ENCODE measurements around the gene FBXL16. TPM values are rescaled to one million over a fixed set of nuclear protein-coding genes. Genes with fewer than 3 reads are reported as not detected.

The FBXL16 gene
- total RNA-seq, 1 donor from 2014 or later = 0.46 TPM

GRCh38 chr16:674968-675883, 30.4 kb downstream of the FBXL16 start, which contains the start of gene RHBDL1:
TSS of gene RHBDL1 (plus strand) at chr16:675671. CDS start at chr16:675791, 120 bp downstream.
- no peak for TF ChIP-seq CTCF (conservative IDR thresholded peaks at IDR 0.05; ENCODE audit: low read depth, low read length)
- peak within 1 kb of the TSS; percentile 57 for H3K4me3 ChIP-seq (ENCODE audit: low read depth, low read length)
- no peak for DNase-seq (ENCODE audit: low read depth)

GRCh38 chr16:674214-674881, 31.3 kb downstream of the FBXL16 start:
- no peak for DNase-seq (ENCODE audit: low read depth)
- TF ChIP-seq CTCF (conservative IDR thresholded peaks at IDR 0.05; ENCODE audit: low read depth, low read length) = no peak
- H3K4me3 ChIP-seq (ENCODE audit: low read depth, low read length) = no peak overlapping the region

- DNase-seq (ENCODE audit: low read depth) = no peak
- TF ChIP-seq CTCF (conservative IDR thresholded peaks at IDR 0.05; ENCODE audit: low read depth, low read length) = no peak
- no peak overlapping the region for H3K4me3 ChIP-seq (ENCODE audit: low read depth, low read length)
Observed at GRCh38 chr16:673399-673991, 32.1 kb downstream of the FBXL16 start.

- no peak for TF ChIP-seq CTCF (conservative IDR thresholded peaks at IDR 0.05; ENCODE audit: low read depth, low read length)
- DNase-seq (ENCODE audit: low read depth) = no peak
- H3K4me3 ChIP-seq (ENCODE audit: low read depth, low read length) = no peak overlapping the region
Observed at GRCh38 chr16:672851-673250, 32.8 kb downstream of the FBXL16 start.

- H3K4me3 ChIP-seq (ENCODE audit: low read depth, low read length) = no peak overlapping the region
- TF ChIP-seq CTCF (conservative IDR thresholded peaks at IDR 0.05; ENCODE audit: low read depth, low read length) = no peak
- DNase-seq (ENCODE audit: low read depth) = no peak
Observed at GRCh38 chr16:672371-672770, 33.2 kb downstream of the FBXL16 start.

GRCh38 chr16:671353-672131, 34.1 kb downstream of the FBXL16 start:
- TF ChIP-seq CTCF (conservative IDR thresholded peaks at IDR 0.05; ENCODE audit: low read depth, low read length) = no peak

More at GRCh38 chr16:671353-672131, 34.1 kb downstream of the FBXL16 start:
- H3K4me3 ChIP-seq (ENCODE audit: low read depth, low read length) = no peak overlapping the region
- DNase-seq (ENCODE audit: low read depth) = no peak
